ENCODE measurements around the gene CPEB2. TPM values are rescaled to one million over a fixed set of nuclear protein-coding genes. Genes with fewer than 3 reads are reported as not detected.

CPEB2 gene
- polyA plus RNA-seq, 1 experiment, result 10.4 TPM

DNA sequence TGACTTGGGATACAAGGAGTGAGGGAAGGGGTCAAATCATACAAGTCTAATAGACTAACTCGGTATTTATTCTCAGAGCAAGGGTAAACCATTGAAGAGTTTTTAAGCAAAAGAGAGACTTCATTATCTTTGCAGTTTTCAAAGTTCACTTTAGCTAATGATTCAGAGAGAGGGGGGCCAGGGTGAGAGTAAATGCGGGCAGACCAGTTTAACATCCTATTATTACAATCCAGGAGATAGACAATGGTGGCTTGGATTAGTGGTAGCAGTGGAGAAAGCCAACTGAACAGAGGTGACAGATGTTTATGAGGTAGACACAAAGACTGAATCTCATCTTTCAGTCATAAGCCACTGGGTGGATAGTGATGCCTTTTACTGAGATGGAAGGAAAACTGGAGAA, 57.9 kb downstream of the CPEB2 start:
- POLR2A ChIA-PET, result no interaction called here
- H3K4me3 ChIP-seq (ENCODE audit: low read depth, low read length), result no peak overlapping the region
- TF ChIP-seq, protein P1, sequence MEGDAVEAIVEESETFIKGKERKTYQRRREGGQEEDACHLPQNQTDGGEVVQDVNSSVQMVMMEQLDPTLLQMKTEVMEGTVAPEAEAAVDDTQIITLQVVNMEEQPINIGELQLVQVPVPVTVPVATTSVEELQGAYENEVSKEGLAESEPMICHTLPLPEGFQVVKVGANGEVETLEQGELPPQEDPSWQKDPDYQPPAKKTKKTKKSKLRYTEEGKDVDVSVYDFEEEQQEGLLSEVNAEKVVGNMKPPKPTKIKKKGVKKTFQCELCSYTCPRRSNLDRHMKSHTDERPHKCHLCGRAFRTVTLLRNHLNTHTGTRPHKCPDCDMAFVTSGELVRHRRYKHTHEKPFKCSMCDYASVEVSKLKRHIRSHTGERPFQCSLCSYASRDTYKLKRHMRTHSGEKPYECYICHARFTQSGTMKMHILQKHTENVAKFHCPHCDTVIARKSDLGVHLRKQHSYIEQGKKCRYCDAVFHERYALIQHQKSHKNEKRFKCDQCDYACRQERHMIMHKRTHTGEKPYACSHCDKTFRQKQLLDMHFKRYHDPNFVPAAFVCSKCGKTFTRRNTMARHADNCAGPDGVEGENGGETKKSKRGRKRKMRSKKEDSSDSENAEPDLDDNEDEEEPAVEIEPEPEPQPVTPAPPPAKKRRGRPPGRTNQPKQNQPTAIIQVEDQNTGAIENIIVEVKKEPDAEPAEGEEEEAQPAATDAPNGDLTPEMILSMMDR (IDR thresholded peaks at IDR 0.05; ENCODE audit: low read depth, low read length), result no peak
- no peak overlapping the region for H3K27ac ChIP-seq (ENCODE audit: low read depth, low read length)
- CTCF ChIA-PET, result no interaction called here
- no peaks in the 10 kb centered on the region for H3K27me3 ChIP-seq (ENCODE audit: control insufficient read depth, insufficient read depth, low read length)
- no peak for DNase-seq (ENCODE audit: low read depth, low spot score)
- H3K9me3 ChIP-seq (ENCODE audit: control insufficient read depth, insufficient read depth, low read length), result no peaks in the 10 kb centered on the region

DNA sequence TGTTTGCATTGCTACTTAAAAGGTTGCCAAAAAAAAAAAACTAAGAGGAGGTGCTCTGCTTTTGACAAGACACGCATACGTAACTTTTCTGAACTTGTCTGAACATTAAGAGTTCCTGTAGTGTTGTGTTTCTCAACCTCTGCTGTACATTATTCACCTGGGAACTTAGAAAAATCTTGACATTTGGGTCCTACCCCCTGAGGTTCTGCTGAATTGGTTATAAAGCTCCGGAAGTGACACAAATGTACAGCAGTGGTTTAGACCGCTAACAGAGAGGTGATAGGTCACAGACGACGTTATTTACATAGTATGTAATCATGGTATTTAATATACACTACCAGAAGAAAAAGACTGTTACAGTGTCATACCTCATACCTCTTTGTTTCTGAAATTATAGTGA, 61.1 kb downstream of the CPEB2 start:
- no peaks in the 10 kb centered on the region for H3K9me3 ChIP-seq (ENCODE audit: control insufficient read depth, insufficient read depth, low read length)
- DNase-seq (ENCODE audit: low read depth, low spot score), result no peak
- no peak overlapping the region for H3K27ac ChIP-seq (ENCODE audit: low read depth, low read length)
- H3K27me3 ChIP-seq (ENCODE audit: control insufficient read depth, insufficient read depth, low read length), result no peaks in the 10 kb centered on the region
- H3K4me3 ChIP-seq (ENCODE audit: low read depth, low read length), result no peak overlapping the region
- ChIA-PET POLR2A (no interaction called here), CTCF (no interaction called here)
- TF ChIP-seq, protein P1 (IDR thresholded peaks at IDR 0.05; ENCODE audit: low read depth, low read length), result no peak

DNA sequence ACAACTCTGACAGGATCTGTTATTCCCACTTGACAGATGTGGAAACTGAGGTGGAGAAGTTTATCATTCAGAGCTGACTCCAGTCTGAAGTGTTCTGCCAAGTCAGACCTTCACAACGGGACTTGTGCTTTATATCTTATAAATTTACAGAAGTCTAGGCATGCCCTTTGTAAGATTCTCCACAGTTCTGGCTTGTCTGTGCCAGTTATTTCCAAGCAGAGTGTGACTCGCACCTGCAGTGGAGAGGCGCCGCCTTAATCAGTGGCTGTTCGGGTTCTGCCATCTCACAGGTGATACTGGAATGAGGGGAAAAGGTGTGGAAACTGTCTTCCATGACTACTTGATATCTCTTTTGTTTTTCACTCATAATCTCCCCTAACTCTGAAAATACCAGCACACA, 63.2 kb downstream of the CPEB2 start:
- TF ChIP-seq, protein P1 (IDR thresholded peaks at IDR 0.05; ENCODE audit: low read depth, low read length), result no peak
- no peak for DNase-seq (ENCODE audit: low read depth, low spot score)
- ChIA-PET CTCF (no interaction called here), POLR2A (no interaction called here)
- H3K9me3 ChIP-seq (ENCODE audit: control insufficient read depth, insufficient read depth, low read length), result no peaks in the 10 kb centered on the region
- H3K4me3 ChIP-seq (ENCODE audit: low read depth, low read length), result no peak overlapping the region
- H3K27me3 ChIP-seq (ENCODE audit: control insufficient read depth, insufficient read depth, low read length), result no peaks in the 10 kb centered on the region
- no peak overlapping the region for H3K27ac ChIP-seq (ENCODE audit: low read depth, low read length)

DNA sequence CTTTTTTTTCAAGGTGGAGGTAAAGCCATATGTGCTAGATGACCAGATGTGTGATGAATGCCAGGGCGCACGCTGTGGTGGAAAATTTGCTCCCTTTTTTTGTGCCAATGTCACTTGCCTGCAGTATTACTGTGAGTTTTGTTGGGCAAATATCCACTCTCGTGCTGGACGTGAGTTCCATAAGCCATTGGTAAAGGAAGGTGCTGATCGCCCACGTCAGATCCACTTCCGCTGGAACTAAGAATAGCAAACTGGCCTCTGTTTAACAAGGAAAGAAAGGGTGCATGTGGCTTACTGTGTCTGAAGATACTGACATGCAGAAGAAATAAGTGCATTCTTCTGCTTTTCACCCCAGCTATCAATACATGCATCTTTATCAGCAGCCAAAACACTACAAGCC, 63.9 kb downstream of the CPEB2 start:
- Histone ChIP-seq H3K4me3 (ENCODE audit: low read depth, low read length) (no peak overlapping the region), H3K27ac (ENCODE audit: low read depth, low read length) (no peak overlapping the region), H3K27me3 (ENCODE audit: control insufficient read depth, insufficient read depth, low read length) (no peaks in the 10 kb centered on the region), H3K9me3 (ENCODE audit: control insufficient read depth, insufficient read depth, low read length) (no peaks in the 10 kb centered on the region)
- no peak for DNase-seq (ENCODE audit: low read depth, low spot score)
- ChIA-PET POLR2A (no interaction called here), CTCF (no interaction called here)
- TF ChIP-seq, protein P1 (IDR thresholded peaks at IDR 0.05; ENCODE audit: low read depth, low read length), result no peak

DNA sequence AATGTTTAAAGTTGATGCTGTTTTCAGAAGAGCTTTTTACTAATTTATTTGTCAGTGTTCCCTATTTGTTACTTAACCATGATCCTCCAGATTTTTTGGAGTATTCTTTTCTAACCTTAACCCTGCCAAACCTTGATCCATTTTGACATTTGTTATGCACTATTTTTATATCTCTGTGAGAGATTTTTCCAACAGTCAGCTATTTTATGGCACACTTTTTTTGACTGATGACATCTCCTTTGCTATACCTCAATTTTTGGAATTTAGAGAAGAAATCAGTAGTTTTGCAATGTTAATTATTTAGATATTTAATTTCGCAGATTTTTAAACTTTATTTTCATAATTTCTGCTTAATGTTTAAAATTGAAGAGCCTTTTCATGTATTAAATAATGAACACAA, 66.0 kb downstream of the CPEB2 start:
- CTCF ChIA-PET, result no interaction called here
- no peak for DNase-seq (ENCODE audit: low read depth, low spot score)
- H3K9me3 ChIP-seq (ENCODE audit: control insufficient read depth, insufficient read depth, low read length), result no peaks in the 10 kb centered on the region
- POLR2A ChIA-PET, result no interaction called here
- TF ChIP-seq, protein P1 (IDR thresholded peaks at IDR 0.05; ENCODE audit: low read depth, low read length), result no peak
- H3K27me3 ChIP-seq (ENCODE audit: control insufficient read depth, insufficient read depth, low read length), result no peaks in the 10 kb centered on the region
- H3K4me3 ChIP-seq (ENCODE audit: low read depth, low read length), result no peak overlapping the region
- H3K27ac ChIP-seq (ENCODE audit: low read depth, low read length), result no peak overlapping the region

Measured in AG04450 (cell line).